Stomach (tissue), 9 donors: ENCODE measurements around the gene MLNR. TPM values are rescaled to one million over a fixed set of nuclear protein-coding genes. Genes with fewer than 3 reads are reported as not detected.

Experiments
- DNase-seq, 2 donors: peaks; one replicate each; pipeline versions ENCODE4 v3.0.0 to v3.0.0-alpha.2; 2013 to 2019
- H3K27ac ChIP-seq, 5 donors: fragments of 200-600 bp in 4 of 5; sonication (generic) in 4 of 5; one replicate each; pipeline ENCODE4 v1.5.1; 2013 to 2019; ENCODE audit warnings: mild to moderate bottlenecking in 1 of 5, moderate library complexity in 1 of 5
- H3K27me3 ChIP-seq, 3 donors: fragments of 200-600 bp; sonication (generic); one replicate each; pipeline ENCODE4 v1.5.1; 2017 to 2019; ENCODE audit warnings: mixed run types in 1 of 3
- H3K36me3 ChIP-seq, 4 donors: fragments of 200-600 bp; sonication (generic); 1 replicate in 3 of 4; 2 replicates in 1 of 4; pipeline ENCODE4 v1.5.1; 2016 to 2019
- H3K4me1 ChIP-seq, 4 donors: fragments of 200-600 bp; sonication (generic); one replicate each; pipeline ENCODE4 v1.5.1; 2016 to 2019
- H3K4me3 ChIP-seq, 4 donors: fragments of 200-600 bp; sonication (generic) in 3 of 4; one replicate each; pipeline ENCODE4 v1.5.1; 2016 to 2019; ENCODE audit warnings: mild to moderate bottlenecking in 1 of 4
- H3K9me3 ChIP-seq, 4 donors: fragments of 200-600 bp; sonication (generic); one replicate each; pipeline ENCODE4 v1.5.1; 2016 to 2019
- CTCF ChIP-seq, 7 experiments: fragments of 450-650 bp in 4 of 7; fragments of 200-600 bp in 3 of 7; sonication (generic) in 3 of 7; IDR thresholded peaks; one replicate each; pipeline ENCODE4 v1.5.1; 2016 to 2019; ENCODE audit warnings: antibody characterized with exemption in 7 of 7, control low read depth in 2 of 7, mild to moderate bottlenecking in 1 of 7
- EP300 ChIP-seq: sonication (generic); formaldehyde crosslinking; IDR thresholded peaks from one replicate; pipeline ENCODE4 v1.6.1; 2017; ENCODE audit warnings: antibody characterized with exemption
- POLR2A ChIP-seq, 4 donors: fragments of 450-650 bp; IDR thresholded peaks; one replicate each; pipeline ENCODE4 v1.6.1; 2016; ENCODE audit warnings: antibody characterized with exemption in 4 of 4, control low read depth in 2 of 4, mild to moderate bottlenecking in 1 of 4, moderate library complexity in 1 of 4
- POLR2AphosphoS5 ChIP-seq, 3 donors: sonication (generic); formaldehyde crosslinking; IDR thresholded peaks; one replicate each; pipeline ENCODE4 v1.6.1; 2016; ENCODE audit warnings: antibody characterized with exemption in 3 of 3
- WGBS, 5 donors: extraction: QIAGEN DNeasy Blood & Tissue Kit in 3 of 5; methylation state at CpG; one replicate each; pipeline versions ENCODE4 v1.1.5 to v1.1.7; 2013 to 2018; 5-methylcytosine and 5-hydroxymethylcytosine counted together
- intact Hi-C: fragments of 100-400 bp; cut with DNase I; formaldehyde crosslinking; loops from one replicate; pipeline ENCODE4 v1.15.1; 2023; ENCODE audit warnings: low total_unique reads
- polyA plus RNA-seq, 3 donors: library from polyadenylated mRNA; stranded (reverse); fragments of 200-250 nt; gene quantifications; one replicate each; pipeline ENCODE4 v1.2.3, GENCODE V29; 2013
- total RNA-seq, 5 donors: library from RNA; depleted of rRNA; stranded (reverse); fragments of >200 nt; gene quantifications; one replicate each; pipeline versions ENCODE4 v1.1.0 to v1.2.3, GENCODE V29; 2014 to 2016
- donor health status: healthy with polysubstance abuse.
- donor health status: Bipolar disorder and iron deficiency.
- donor health status: healthy.

MLNR gene
- total and polyA plus RNA-seq, 8 donors = 0.08 to 2.4 (median 1.8) TPM; not detected in 5

GRCh38 chr13:49240017-49240416, 19.9 kb downstream of the MLNR start:
- DNase-seq = peak in 1 of 2 donors; percentile 26
- no peak for TF ChIP-seq EP300
- peak in 3 of 7 experiments; percentile 10 to 29 (median 15) for TF ChIP-seq CTCF (IDR thresholded peaks at IDR 0.05)
- WGBS, 5 donors = 34 to 57% (median 36%) methylated on average over 4 of the region's 4 CpGs
- Histone ChIP-seq H3K4me1 (no peaks in the 10 kb centered on the region), H3K27ac (no peak overlapping the region), H3K4me3 (no peak overlapping the region), H3K9me3 (no peaks in the 10 kb centered on the region), H3K27me3 (no peaks in the 10 kb centered on the region), H3K36me3 (no peaks in the 10 kb centered on the region)
- intact Hi-C loops = no loop called here

GRCh38 chr13:49241296-49241695, 21.2 kb downstream of the MLNR start:
- Histone ChIP-seq H3K27ac (no peak overlapping the region), H3K4me3 (no peak overlapping the region), H3K4me1 (no peaks in the 10 kb centered on the region), H3K36me3 (no peaks in the 10 kb centered on the region), H3K9me3 (no peaks in the 10 kb centered on the region), H3K27me3 (no peaks in the 10 kb centered on the region)
- TF ChIP-seq EP300 (no peak), CTCF (IDR thresholded peaks at IDR 0.05) (no peak), POLR2AphosphoS5 (IDR thresholded peaks at IDR 0.05) (no peak), POLR2A (IDR thresholded peaks at IDR 0.05) (no peak)
- intact Hi-C loops = no loop called here
- 89 to 95% (median 94%) methylated on average over 7 of the region's 7 CpGs for WGBS, 5 donors
- DNase-seq = no peak

GRCh38 chr13:49245101-49245500, 25.0 kb downstream of the MLNR start:
- no peaks in the 10 kb centered on the region for H3K9me3 ChIP-seq
- peaks cover 0 to 25% (median 11%) of the 10 kb centered on the region in 4 donors for H3K4me1 ChIP-seq
- no peak overlapping the region for H3K4me3 ChIP-seq
- no peaks in the 10 kb centered on the region for H3K27me3 ChIP-seq
- no peak overlapping the region for H3K27ac ChIP-seq
- DNase-seq = no peak
- intact Hi-C loops = no loop called here
- TF ChIP-seq CTCF (IDR thresholded peaks at IDR 0.05) (no peak), POLR2A (IDR thresholded peaks at IDR 0.05) (no peak), EP300 (no peak), POLR2AphosphoS5 (IDR thresholded peaks at IDR 0.05) (no peak)
- H3K36me3 ChIP-seq = peaks cover 0 to under 1% (median 0%) of the 10 kb centered on the region in 4 donors

GRCh38 chr13:49246850-49247642, 26.9 kb downstream of the MLNR start:
- no peaks in the 10 kb centered on the region for H3K9me3 ChIP-seq
- intact Hi-C loops = no loop called here
- H3K27me3 ChIP-seq = no peaks in the 10 kb centered on the region
- TF ChIP-seq POLR2AphosphoS5 (IDR thresholded peaks at IDR 0.05) (no peak), POLR2A (IDR thresholded peaks at IDR 0.05) (no peak), EP300 (no peak)
- no peak for DNase-seq
- peak overlapping the region; percentile 73 to 83 (median 78) for H3K4me3 ChIP-seq
- H3K27ac ChIP-seq = peak overlapping the region; percentile 81 to 94 (median 93)
- peaks cover 0 to 39% (median 16%) of the 10 kb centered on the region in 4 donors for H3K4me1 ChIP-seq
- 25 to 26% (median 25%) methylated on average over 4 of the region's 4 CpGs for WGBS, 5 donors
- peaks cover 0 to 6% (median under 1%) of the 10 kb centered on the region in 4 donors for H3K36me3 ChIP-seq
